Astrocyte (in vitro differentiated cells and primary cell): ENCODE measurements around the gene CRYM.

ENCODE experiments used
- CTCF ChIP-seq: IDR thresholded peaks from 2 replicates; pipeline ENCODE4 v1.5.1; 2011; ENCODE audit warnings: low read depth, mild to moderate bottlenecking, inconsistent platforms, low read length, moderate library complexity; ENCODE audit not compliant: insufficient read depth
- EZH2 ChIP-seq: IDR thresholded peaks from 2 replicates; pipeline ENCODE4 v1.6.1; 2012; ENCODE audit warnings: mild to moderate bottlenecking, low read length, inconsistent platforms; ENCODE audit not compliant: insufficient read depth

GRCh38 chr16:21223787-21224186 lies 54.3 kb downstream of the CRYM start:
- TF ChIP-seq CTCF, result no peak
- TF ChIP-seq EZH2, result no peak
